Right cardiac atrium (tissue), 5 donors: Measurements from ENCODE around the gene CAMKK2. TPM values are rescaled to one million over a fixed set of nuclear protein-coding genes. Genes with fewer than 3 reads are reported as not detected.
"Not testable (repeated sequence)": the region's sequence is repeated elsewhere in the genome, so short reads cannot be mapped to it uniquely, and the experiment has no call there.

Experiments
- ATAC-seq, 2 donors: fragments of 200-7000 bp; cut with Tn5 transposase; one replicate each; pipeline versions ENCODE4 v1.8.0 to v1.9.1; 2020; ENCODE audit warnings: moderate library complexity in 2 of 2, mild to moderate bottlenecking in 1 of 2
- DNase-seq, 3 donors: peaks; one replicate each; pipeline ENCODE4 v3.0.0-alpha.2; 2020
- H3K27ac ChIP-seq: one replicate; pipeline ENCODE4 v1.5.1; 2013; ENCODE audit warnings: mild to moderate bottlenecking, low read length, control low read depth, moderate library complexity
- H3K27me3 ChIP-seq: one replicate; pipeline ENCODE4 v1.6.1; 2013; ENCODE audit not compliant: control insufficient read depth, insufficient read depth
- H3K4me1 ChIP-seq: one replicate; pipeline ENCODE4 v1.6.1; 2013; ENCODE audit warnings: low read length; ENCODE audit not compliant: control insufficient read depth, insufficient read depth
- H3K4me3 ChIP-seq: one replicate; pipeline ENCODE4 v1.5.1; 2013; ENCODE audit warnings: low read length, control low read depth
- H3K9me3 ChIP-seq: one replicate; pipeline ENCODE4 v1.6.1; 2013; ENCODE audit warnings: low read length; ENCODE audit not compliant: control insufficient read depth
- WGBS: extraction: QIAGEN DNeasy Blood & Tissue Kit; methylation state at CpG from one replicate; pipeline ENCODE4 v1.1.7; 2013; 5-methylcytosine and 5-hydroxymethylcytosine counted together
- intact Hi-C, 4 donors: fragments of 100-400 bp; cut with DNase I; formaldehyde crosslinking; loops; one replicate each; pipeline versions ENCODE4 v1.11.0 to v1.14.0; 2022 to 2023
- polyA plus RNA-seq: library from polyadenylated mRNA; stranded (reverse); fragments of 200-250 nt; gene quantifications from one replicate; pipeline ENCODE4 v1.2.3, GENCODE V29; 2013
- total RNA-seq, 4 donors: library from RNA; stranded (reverse); fragmentation: NEBNext Ultra II Directional; extraction: Animal tissue kit (Norgen Biotek cat#: 25700); gene quantifications; one replicate each; pipeline ENCODE4 v1.2.1, GENCODE V29; 2021
- donor health status: healthy with polysubstance abuse.
- donor health status: DM: no; HTN: yes; CAD: no.
- donor health status: DM: no; HTN: no; CAD: no.
- donor health status: DM: no; HTN: yes; CAD: no; lungs with severe emphysema.
- donor health status: DM: yes; HTN: yes; CAD: no.

Gene CAMKK2
- total and polyA plus RNA-seq, 5 donors = 11.3 to 22.1 (median 19.7) TPM

DNA sequence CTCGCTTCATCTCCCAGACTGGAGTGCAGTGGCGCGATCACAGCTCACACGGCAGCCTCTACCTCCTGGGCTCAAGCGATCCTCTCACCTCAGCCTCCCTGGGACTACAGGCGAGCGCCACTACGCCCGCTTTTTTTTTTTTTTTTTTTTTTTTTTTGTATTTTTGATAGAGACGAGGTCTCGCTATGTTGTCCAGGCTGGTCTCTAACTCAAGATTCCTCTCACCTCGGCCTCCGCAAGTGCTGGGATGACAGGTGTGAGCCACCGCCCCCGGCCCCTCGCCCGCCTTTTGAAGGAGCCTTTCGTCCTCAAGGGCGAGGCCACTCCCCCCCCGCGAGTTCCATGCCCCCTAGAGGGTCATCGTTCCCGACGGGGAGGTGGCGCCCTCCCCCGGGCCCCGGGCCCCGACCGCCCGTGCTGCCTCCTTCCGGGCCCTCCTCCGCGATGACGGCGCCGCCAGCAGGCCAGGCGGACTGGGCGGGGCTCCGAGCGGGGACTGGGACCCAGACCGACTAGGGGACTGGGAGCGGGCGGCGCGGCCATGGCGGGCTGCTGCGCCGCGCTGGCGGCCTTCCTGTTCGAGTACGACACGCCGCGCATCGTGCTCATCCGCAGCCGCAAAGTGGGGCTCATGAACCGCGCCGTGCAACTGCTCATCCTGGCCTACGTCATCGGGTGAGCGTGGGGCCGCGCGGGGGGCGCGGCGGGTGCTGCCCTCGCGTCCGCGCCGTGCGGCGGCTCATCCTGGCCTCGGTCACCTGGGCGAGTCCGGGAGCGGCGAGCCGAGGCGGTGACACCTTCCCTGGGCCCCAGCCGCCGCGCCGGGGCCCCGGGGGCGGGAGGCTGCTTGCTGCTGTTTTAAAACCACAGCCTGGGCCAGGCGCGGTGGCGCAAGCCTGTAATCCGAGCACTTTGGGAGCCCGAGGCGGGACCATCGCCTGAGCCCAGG, 86.6 kb downstream of the CAMKK2 start, which contains the start of gene P2RX4:
P2RX4 (plus strand) TSS at position 506 of the 949 bp plus-strand sequence; CDS start at position 542, 36 bp downstream.
- WGBS = 8% methylated on average over 97 of the region's 97 CpGs
- ATAC-seq (peak; percentile 92 to 94), DNase-seq (peak; percentile 86 to 96 (median 94))
- Histone ChIP-seq H3K4me1 (no peaks in the 10 kb centered on the region), H3K27me3 (no peaks in the 10 kb centered on the region), H3K9me3 (no peaks in the 10 kb centered on the region), H3K4me3 (peak within 1 kb of the TSS; percentile 38), H3K27ac (peak within 1 kb of the TSS; percentile 5)
- intact Hi-C loops = no loop called here

DNA sequence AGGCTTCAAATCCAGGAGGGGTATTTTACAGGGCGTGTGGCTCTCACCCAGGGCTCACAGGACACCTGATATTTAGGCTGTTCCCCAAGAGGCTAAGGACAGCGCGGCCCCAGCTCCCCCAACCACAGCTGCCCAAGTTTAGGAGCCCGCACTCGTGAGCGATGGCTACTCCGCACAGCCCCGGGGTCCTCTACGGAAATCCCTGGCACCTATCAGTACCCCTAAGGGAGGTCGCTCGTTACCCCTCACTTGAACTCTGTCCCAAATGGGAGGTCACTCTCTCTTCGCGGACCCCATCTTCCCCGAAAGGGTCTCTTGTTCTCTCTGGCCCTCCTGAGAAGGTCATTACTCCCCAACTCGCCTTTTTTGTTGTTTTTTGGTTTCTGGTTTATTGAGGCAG, 87.3 kb downstream of the CAMKK2 start:
- H3K27ac ChIP-seq = no peak overlapping the region
- no peaks in the 10 kb centered on the region for H3K27me3 ChIP-seq
- WGBS = 88% methylated on average over 15 of the region's 15 CpGs
- DNase-seq (no peak), ATAC-seq (peak in 1 of 2 donors; percentile 19)
- H3K4me1 ChIP-seq = no peaks in the 10 kb centered on the region
- no peak overlapping the region for H3K4me3 ChIP-seq
- no peaks in the 10 kb centered on the region for H3K9me3 ChIP-seq
- intact Hi-C loops = no loop called here

DNA sequence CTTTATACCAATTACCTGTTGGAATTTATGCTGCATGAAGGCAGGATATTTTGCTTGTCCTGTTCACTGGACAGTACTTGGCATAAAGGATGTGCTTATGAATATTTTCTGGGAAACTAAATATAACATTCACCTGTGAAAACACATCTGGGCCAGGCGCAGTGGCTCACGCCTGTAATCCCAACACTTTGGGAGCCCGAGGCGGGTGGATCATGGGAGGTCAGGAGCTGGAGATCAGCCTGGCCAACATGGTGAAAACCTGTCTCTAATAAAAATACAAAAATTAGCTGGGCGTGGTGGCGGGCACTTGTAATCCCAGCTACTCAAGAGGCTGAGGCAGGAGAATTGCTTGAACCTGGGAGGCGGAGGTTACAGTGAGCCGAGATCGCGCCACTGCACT, 87.9 kb downstream of the CAMKK2 start:
- H3K27me3 ChIP-seq, H3K9me3 ChIP-seq, ATAC-seq, H3K4me3 ChIP-seq, H3K4me1 ChIP-seq, intact Hi-C loops, DNase-seq, H3K27ac ChIP-seq: not testable (repeated sequence)
- 95% methylated on average over 10 of the region's 10 CpGs for WGBS

DNA sequence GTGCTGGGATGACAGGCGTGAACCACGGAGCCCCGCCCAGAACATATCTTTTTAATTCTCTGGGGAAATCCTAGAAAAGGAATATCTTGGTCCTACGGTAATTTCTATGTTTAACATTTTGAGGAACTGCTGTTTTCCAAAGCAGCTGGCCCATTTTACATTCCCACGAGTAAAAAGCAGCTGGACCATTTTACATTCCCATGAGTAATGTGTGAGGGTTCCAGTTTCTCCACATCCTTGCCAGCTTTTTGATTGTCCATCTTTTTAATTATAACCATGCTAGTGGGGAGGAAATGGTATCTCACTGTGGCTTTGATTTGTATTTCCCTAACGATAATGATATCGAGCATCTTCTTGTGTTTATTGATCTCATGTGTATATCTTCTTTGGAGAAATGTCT, 91.0 kb downstream of the CAMKK2 start:
- intact Hi-C loops = no loop called here
- Histone ChIP-seq H3K27ac (no peak overlapping the region), H3K27me3 (no peaks in the 10 kb centered on the region), H3K4me3 (no peak overlapping the region), H3K4me1 (no peaks in the 10 kb centered on the region), H3K9me3 (no peaks in the 10 kb centered on the region)
- no peak for DNase-seq
- no peak for ATAC-seq
- WGBS = 65% methylated on average over 7 of the region's 7 CpGs

DNA sequence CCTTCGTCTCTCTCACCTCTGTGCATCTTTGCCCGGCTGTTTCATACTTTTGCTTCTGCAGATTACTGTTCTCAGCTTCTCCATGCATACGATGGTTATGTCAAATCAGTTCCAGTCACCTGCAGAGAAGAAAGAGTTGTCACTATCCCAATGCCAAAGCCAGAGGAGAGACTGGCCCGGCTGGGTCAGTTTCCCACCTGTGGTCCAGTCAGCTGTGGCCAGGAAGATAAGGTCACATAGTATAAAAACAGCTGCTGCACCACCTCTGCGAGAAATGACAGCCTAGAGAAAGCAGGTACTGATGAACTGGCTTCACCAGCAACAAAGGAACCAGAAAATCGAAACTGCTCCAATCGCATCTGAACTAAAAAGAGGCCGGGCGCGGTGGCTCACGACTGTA, 93.0 kb downstream of the CAMKK2 start:
- WGBS = 84% methylated on average over 11 of the region's 11 CpGs
- no peak for DNase-seq

DNA sequence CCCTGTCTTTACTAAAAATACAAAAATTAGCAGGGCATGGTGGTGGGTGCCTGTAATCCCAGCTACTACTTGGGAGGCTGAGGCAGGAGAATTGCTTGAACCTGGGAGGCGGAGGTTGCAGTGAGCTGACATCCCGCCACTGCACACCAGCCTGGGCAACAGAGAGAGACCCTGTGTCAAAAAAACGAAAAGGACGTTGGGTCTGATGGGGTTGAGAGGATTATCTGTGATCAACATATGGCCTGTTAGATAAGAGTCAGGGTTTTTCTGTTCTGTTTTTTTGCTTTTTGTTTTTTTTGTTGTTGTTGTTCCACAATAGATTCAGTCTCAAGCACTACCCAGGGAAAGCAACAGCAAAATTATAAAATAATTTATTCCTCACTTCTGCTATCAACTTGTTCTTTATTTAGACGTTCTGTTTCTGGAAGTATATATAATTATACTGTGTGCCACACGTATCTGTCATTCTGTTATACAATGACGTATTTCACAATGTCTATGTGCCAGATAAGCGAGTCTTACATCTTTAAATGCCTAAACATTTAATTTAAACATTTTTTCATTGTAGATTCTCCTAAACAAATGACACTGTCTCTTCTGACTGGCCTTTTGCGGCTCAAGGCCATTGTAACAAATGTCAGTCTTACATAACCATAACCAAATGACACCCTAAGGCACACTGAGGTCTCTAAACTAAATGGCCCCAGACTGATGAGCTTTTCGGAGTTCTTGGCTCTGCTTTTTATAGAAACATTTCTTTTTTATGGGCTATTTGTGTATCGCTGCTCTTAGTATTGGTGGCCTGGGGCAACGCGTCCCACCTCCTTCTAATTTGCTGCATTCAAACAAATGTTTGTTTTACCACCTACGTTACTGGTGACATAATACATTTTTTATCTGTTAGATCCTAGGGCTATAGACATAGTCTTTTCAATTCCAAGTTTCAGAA, 93.8 kb downstream of the CAMKK2 start:
- Histone ChIP-seq H3K27ac (no peak overlapping the region), H3K27me3 (no peaks in the 10 kb centered on the region), H3K4me3 (no peak overlapping the region), H3K9me3 (no peaks in the 10 kb centered on the region), H3K4me1 (no peaks in the 10 kb centered on the region)
- 55% methylated on average over 14 of the region's 14 CpGs for WGBS
- DNase-seq = no peak
- intact Hi-C loops = no loop called here
- no peak for ATAC-seq

More for the DNA sequence above, 93.0 kb downstream of the CAMKK2 start:
- ATAC-seq = no peak
- intact Hi-C loops = no loop called here
- Histone ChIP-seq H3K9me3 (no peaks in the 10 kb centered on the region), H3K27me3 (no peaks in the 10 kb centered on the region), H3K4me3 (no peak overlapping the region), H3K27ac (no peak overlapping the region), H3K4me1 (no peaks in the 10 kb centered on the region)

DNA sequence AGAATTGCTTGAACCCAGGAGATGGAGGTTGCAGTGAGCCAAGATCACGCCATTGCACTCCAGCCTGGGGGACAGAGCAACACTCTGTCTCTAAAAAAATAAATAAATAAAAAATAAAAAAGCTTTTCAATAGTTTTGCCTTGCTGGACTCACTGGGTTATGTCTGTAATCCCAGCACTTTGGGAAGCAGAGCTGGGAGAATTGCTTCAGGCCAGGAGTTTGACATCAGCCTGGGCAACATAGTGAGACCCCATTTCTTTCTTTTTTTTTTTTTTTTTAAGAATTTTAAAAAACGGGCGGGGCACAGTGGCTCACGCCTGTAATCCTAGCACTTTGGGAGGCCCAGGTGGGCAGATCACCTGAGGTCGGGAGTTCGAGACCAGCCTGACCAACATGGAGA, 95.4 kb downstream of the CAMKK2 start:
- H3K27ac ChIP-seq, H3K9me3 ChIP-seq, H3K4me3 ChIP-seq, DNase-seq, H3K4me1 ChIP-seq, intact Hi-C loops, ATAC-seq, H3K27me3 ChIP-seq: not testable (repeated sequence)
- 94% methylated on average over 6 of the region's 6 CpGs for WGBS

DNA sequence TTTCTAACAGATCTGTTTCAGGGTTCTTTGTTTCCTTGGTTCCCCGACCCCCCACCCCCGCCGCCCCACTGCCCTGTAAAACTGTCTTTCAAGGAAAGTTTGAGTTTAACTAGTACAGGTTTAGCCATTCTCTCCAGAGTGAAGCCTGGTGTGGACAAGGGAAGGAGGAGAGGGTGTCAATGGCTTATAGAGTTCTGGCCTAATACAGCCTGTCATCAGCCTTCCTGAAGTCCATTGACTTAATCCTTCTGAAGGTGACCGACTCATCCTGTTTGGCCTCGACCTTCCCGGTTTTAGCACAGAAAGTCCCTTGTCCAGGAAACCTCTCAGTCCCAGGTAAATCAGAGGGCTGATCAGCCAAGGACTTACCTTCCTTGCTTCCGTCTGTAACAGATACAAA, 97.6 kb downstream of the CAMKK2 start:
- intact Hi-C loops = no loop called here
- DNase-seq (no peak), ATAC-seq (no peak)
- H3K4me3 ChIP-seq = no peak overlapping the region
- 79% methylated on average over 7 of the region's 7 CpGs for WGBS
- H3K4me1 ChIP-seq = no peaks in the 10 kb centered on the region
- H3K27ac ChIP-seq = no peak overlapping the region
- H3K9me3 ChIP-seq = no peaks in the 10 kb centered on the region
- no peaks in the 10 kb centered on the region for H3K27me3 ChIP-seq

DNA sequence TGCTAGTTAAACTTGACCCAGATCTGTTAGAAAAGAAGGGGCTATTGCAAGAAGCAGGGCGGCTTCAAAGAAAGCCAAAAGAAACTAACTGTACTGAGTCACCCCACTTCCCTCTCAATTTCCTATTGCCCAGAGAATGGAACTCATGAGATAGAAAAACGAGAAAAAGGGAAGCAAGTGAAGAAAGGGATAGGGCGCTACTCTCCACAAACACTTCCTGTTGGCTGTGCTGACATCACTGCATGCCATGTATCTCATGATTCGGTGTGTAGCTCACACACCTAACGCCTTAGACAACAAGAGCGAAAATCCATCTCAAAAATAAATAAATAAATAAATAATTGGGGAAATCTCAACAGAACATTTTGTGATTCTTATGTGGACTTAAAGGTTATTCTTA, 99.6 kb downstream of the CAMKK2 start:
- H3K27ac ChIP-seq = no peak overlapping the region
- no peaks in the 10 kb centered on the region for H3K9me3 ChIP-seq
- H3K4me1 ChIP-seq = no peaks in the 10 kb centered on the region
- 56% methylated on average over 6 of the region's 6 CpGs for WGBS
- intact Hi-C loops = no loop called here
- ATAC-seq = peak; percentile 39 to 62
- no peaks in the 10 kb centered on the region for H3K27me3 ChIP-seq
- no peak for DNase-seq
- no peak overlapping the region for H3K4me3 ChIP-seq

DNA sequence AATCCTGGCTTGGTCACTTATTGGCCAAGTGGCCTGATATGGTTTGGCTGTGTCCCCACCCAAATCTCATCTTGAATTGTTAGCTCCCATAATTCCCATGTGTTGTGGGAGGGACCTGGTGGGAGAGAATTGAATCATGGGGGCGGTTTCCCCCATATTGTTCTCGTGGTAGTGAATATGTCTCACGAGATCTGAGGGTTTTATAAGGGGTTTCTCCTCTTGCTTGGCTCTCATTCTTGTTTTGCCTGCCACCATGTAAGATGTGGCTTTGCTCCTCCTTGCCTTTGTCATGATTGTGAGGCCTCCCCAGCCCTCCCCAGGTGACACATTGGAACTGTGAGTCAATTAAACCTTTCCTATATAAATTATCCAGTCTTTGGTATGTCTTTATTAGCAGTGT, 105.4 kb downstream of the CAMKK2 start:
- Histone ChIP-seq H3K27me3 (no peaks in the 10 kb centered on the region), H3K4me1 (peaks cover 3% of the 10 kb centered on the region), H3K27ac (no peak overlapping the region), H3K9me3 (no peaks in the 10 kb centered on the region), H3K4me3 (no peak overlapping the region)
- intact Hi-C loops = no loop called here
- WGBS = 74% methylated on average over 3 of the region's 3 CpGs
- no peak for DNase-seq
- no peak for ATAC-seq
